Transverse colon (tissue), 3 donors: ENCODE results near the gene CLEC4F.

Source experiments
- EP300 ChIP-seq: sonication (generic); formaldehyde crosslinking; IDR thresholded peaks from one replicate; pipeline ENCODE4 v1.6.1; 2017; ENCODE audit warnings: antibody characterized with exemption, low read depth
- POLR2A ChIP-seq: fragments of 450-650 bp; IDR thresholded peaks from one replicate; pipeline ENCODE4 v1.6.1; 2016; ENCODE audit warnings: antibody characterized with exemption, mild to moderate bottlenecking, moderate library complexity
- POLR2AphosphoS5 ChIP-seq, 3 donors: sonication (generic); formaldehyde crosslinking; IDR thresholded peaks; one replicate each; pipeline ENCODE4 v1.6.1; 2016; ENCODE audit warnings: antibody characterized with exemption in 3 of 3

- TF ChIP-seq POLR2A (no peak), POLR2AphosphoS5 (IDR thresholded peaks at IDR 0.05) (no peak), EP300 (no peak)
Observed at GRCh38 chr2:70850925-70851324, 30.5 kb upstream of the CLEC4F start.
